Caco-2 (cell line): Measurements from ENCODE around the gene STIM2. TPM values are rescaled to one million over a fixed set of nuclear protein-coding genes. Genes with fewer than 3 reads are reported as not detected.

Experiments
- BruUV-seq: library from RNA; stranded (reverse); fragments of 400-500 nt; replicated peaks from 2 replicates; lab custom pipeline; 2021; lab: Mats Ljungman, UMichigan
- CTCF ChIA-PET: fragments of 300-600 bp; sonication (Branson Sonifier 250); formaldehyde crosslinking; loops from one replicate; lab custom pipeline; 2022; ENCODE audit warnings: antibody characterized with exemption; lab: Charles Lee
- POLR2A ChIA-PET: fragments of 300-600 bp; sonication (Branson Sonifier 250); formaldehyde crosslinking; loops from one replicate; lab custom pipeline; 2022; ENCODE audit warnings: antibody characterized with exemption; lab: Charles Lee
- DNase-seq, 2 experiments: peaks; one replicate each; pipeline versions ENCODE4 v3.0.0 to v3.0.0-alpha.2; 2020 to 2022
- H3K27me3 ChIP-seq: replicated peaks from 2 replicates; pipeline ENCODE4 v1.6.0; 2011; ENCODE audit warnings: low read length; ENCODE audit not compliant: control insufficient read depth, insufficient read depth
- H3K36me3 ChIP-seq: 2 replicates; pipeline ENCODE4 v1.5.1; 2011; ENCODE audit warnings: low read length; ENCODE audit not compliant: control insufficient read depth, insufficient read depth
- H3K4me1 ChIP-seq: fragments of 250-450 bp; sonication (Bioruptor Pico); 2 replicates; pipeline ENCODE4 v1.5.1; 2020; ENCODE audit warnings: mild to moderate bottlenecking
- H3K4me3 ChIP-seq: 2 replicates; pipeline ENCODE4 v1.5.1; 2011; ENCODE audit warnings: low read depth, mild to moderate bottlenecking, control low read depth, low read length
- H3K9me3 ChIP-seq: fragments of 250-450 bp; sonication (Bioruptor Pico); 2 replicates; pipeline ENCODE4 v1.5.1; 2020; ENCODE audit warnings: mild to moderate bottlenecking, moderate library complexity
- H3K27ac Mint-ChIP-seq: one replicate; pipeline ENCODE4 v1.8.0; 2022; ENCODE audit warnings: mixed read lengths; ENCODE audit not compliant: unreplicated experiment
- H3K27me3 Mint-ChIP-seq: one replicate; pipeline ENCODE4 v1.8.0; 2022; ENCODE audit warnings: mixed read lengths; ENCODE audit not compliant: insufficient read depth, unreplicated experiment
- H3K36me3 Mint-ChIP-seq: one replicate; pipeline ENCODE4 v1.8.0; 2022; ENCODE audit warnings: mild to moderate bottlenecking, mixed read lengths; ENCODE audit not compliant: insufficient read depth, unreplicated experiment
- H3K4me1 Mint-ChIP-seq: one replicate; pipeline ENCODE4 v1.8.0; 2022; ENCODE audit warnings: low read depth, mixed read lengths; ENCODE audit not compliant: unreplicated experiment
- H3K4me3 Mint-ChIP-seq: one replicate; pipeline ENCODE4 v1.8.0; 2022; ENCODE audit warnings: mild to moderate bottlenecking, moderate library complexity, mixed read lengths; ENCODE audit not compliant: unreplicated experiment
- H3K9me3 Mint-ChIP-seq: one replicate; pipeline ENCODE4 v1.8.0; 2022; ENCODE audit warnings: mixed read lengths; ENCODE audit not compliant: unreplicated experiment
- intact Hi-C: fragments of 100-400 bp; cut with micrococcal nuclease; formaldehyde crosslinking; loops from one replicate; pipeline ENCODE4 v1.10.0; 2022; ENCODE audit not compliant: unreplicated experiment
- total RNA-seq: library from RNA; stranded (reverse); gene quantifications from 2 replicates; pipeline ENCODE4 v1.2.3, GENCODE V29; 2022
- TF ChIP-seq, protein P1 (sequence below), 2 experiments: fragments of 200-600 bp in 1 of 2; IDR thresholded peaks; 1 replicate in 1 of 2; 2 replicates in 1 of 2; pipeline versions ENCODE4 v1.5.1 to v1.8.0; 2011 to 2022; ENCODE audit warnings: antibody characterized with exemption in 1 of 2, control low read depth in 1 of 2, inconsistent platforms in 1 of 2, low read depth in 1 of 2, low read length in 1 of 2, mild to moderate bottlenecking in 1 of 2, moderate library complexity in 1 of 2; ENCODE audit not compliant: insufficient read depth in 1 of 2, severe bottlenecking in 1 of 2, unreplicated experiment in 1 of 2

STIM2 gene
- total RNA-seq, 1 experiment from 2014 or later = 27.2 TPM

GRCh38 chr4:26911254-26911653 is 50.6 kb downstream of the STIM2 start:
- TF ChIP-seq, protein P1, sequence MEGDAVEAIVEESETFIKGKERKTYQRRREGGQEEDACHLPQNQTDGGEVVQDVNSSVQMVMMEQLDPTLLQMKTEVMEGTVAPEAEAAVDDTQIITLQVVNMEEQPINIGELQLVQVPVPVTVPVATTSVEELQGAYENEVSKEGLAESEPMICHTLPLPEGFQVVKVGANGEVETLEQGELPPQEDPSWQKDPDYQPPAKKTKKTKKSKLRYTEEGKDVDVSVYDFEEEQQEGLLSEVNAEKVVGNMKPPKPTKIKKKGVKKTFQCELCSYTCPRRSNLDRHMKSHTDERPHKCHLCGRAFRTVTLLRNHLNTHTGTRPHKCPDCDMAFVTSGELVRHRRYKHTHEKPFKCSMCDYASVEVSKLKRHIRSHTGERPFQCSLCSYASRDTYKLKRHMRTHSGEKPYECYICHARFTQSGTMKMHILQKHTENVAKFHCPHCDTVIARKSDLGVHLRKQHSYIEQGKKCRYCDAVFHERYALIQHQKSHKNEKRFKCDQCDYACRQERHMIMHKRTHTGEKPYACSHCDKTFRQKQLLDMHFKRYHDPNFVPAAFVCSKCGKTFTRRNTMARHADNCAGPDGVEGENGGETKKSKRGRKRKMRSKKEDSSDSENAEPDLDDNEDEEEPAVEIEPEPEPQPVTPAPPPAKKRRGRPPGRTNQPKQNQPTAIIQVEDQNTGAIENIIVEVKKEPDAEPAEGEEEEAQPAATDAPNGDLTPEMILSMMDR (IDR thresholded peaks at IDR 0.05; ENCODE audit: insufficient read depth in 1 of 2, low read depth in 1 of 2, low read length in 1 of 2, severe bottlenecking in 1 of 2, unreplicated experiment in 1 of 2) = no peak
- no TSS peak for BruUV-seq
- Histone ChIP-seq H3K36me3 (no peaks in the 10 kb centered on the region), H3K9me3 (no peaks in the 10 kb centered on the region), H3K4me1 (no peaks in the 10 kb centered on the region), H3K4me3 (no peak overlapping the region), H3K27me3 (no peaks in the 10 kb centered on the region)
- no peaks in the 10 kb centered on the region for H3K4me1 Mint-ChIP-seq
- no peak for DNase-seq
- POLR2A ChIA-PET = no interaction called here
- H3K9me3 Mint-ChIP-seq = no peaks in the 10 kb centered on the region
- no peak overlapping the region for H3K4me3 Mint-ChIP-seq
- no peaks in the 10 kb centered on the region for H3K27me3 Mint-ChIP-seq
- CTCF ChIA-PET = no interaction called here
- no peaks in the 10 kb centered on the region for H3K36me3 Mint-ChIP-seq
- H3K27ac Mint-ChIP-seq = no peak overlapping the region
- intact Hi-C loops = no loop called here

GRCh38 chr4:26912069-26912468 is 51.4 kb downstream of the STIM2 start:
- no peaks in the 10 kb centered on the region for H3K4me1 Mint-ChIP-seq
- Histone ChIP-seq H3K36me3 (no peaks in the 10 kb centered on the region), H3K4me1 (no peaks in the 10 kb centered on the region), H3K4me3 (no peak overlapping the region), H3K27me3 (no peaks in the 10 kb centered on the region), H3K9me3 (no peaks in the 10 kb centered on the region)
- H3K4me3 Mint-ChIP-seq = no peak overlapping the region
- POLR2A ChIA-PET = no interaction called here
- H3K27ac Mint-ChIP-seq = no peak overlapping the region
- H3K27me3 Mint-ChIP-seq = no peaks in the 10 kb centered on the region
- BruUV-seq = no TSS peak
- TF ChIP-seq, protein P1 (IDR thresholded peaks at IDR 0.05; ENCODE audit: insufficient read depth in 1 of 2, low read depth in 1 of 2, low read length in 1 of 2, severe bottlenecking in 1 of 2, unreplicated experiment in 1 of 2) = no peak
- intact Hi-C loops = no loop called here
- no peaks in the 10 kb centered on the region for H3K9me3 Mint-ChIP-seq
- CTCF ChIA-PET = no interaction called here
- DNase-seq = no peak
- H3K36me3 Mint-ChIP-seq = no peaks in the 10 kb centered on the region

DNA sequence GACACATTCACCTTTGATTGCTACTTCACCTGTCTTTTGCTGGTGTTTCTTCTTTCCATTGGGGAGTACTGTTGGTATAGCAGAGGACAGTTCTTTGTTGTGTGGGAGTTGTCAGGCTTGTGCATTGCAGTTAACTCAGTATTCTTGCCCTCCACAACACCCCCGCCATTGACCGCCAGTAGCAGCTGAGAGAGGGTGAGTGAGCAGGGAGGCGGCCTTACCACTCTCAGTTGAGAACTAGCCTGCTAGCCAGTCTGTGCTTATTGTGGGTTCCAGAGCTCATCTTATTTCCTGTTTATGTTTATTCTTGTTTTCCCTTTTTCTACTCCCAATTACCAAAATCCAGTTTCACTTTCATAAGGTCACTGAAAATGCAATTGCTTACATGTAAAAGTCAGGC is 52.2 kb downstream of the STIM2 start:
- Mint-ChIP-seq H3K4me1 (no peaks in the 10 kb centered on the region), H3K27ac (no peak overlapping the region)

More for the DNA sequence above, 52.2 kb downstream of the STIM2 start:
- no peaks in the 10 kb centered on the region for H3K36me3 ChIP-seq
- H3K4me1 ChIP-seq = no peaks in the 10 kb centered on the region
- no peak overlapping the region for H3K4me3 ChIP-seq
- TF ChIP-seq, protein P1 (IDR thresholded peaks at IDR 0.05; ENCODE audit: insufficient read depth in 1 of 2, low read depth in 1 of 2, low read length in 1 of 2, severe bottlenecking in 1 of 2, unreplicated experiment in 1 of 2) = no peak
- Mint-ChIP-seq H3K4me3 (no peak overlapping the region), H3K36me3 (no peaks in the 10 kb centered on the region), H3K27me3 (no peaks in the 10 kb centered on the region), H3K9me3 (no peaks in the 10 kb centered on the region)
- no peaks in the 10 kb centered on the region for H3K27me3 ChIP-seq
- CTCF ChIA-PET = no interaction called here
- intact Hi-C loops = no loop called here
- no TSS peak for BruUV-seq
- DNase-seq = no peak
- POLR2A ChIA-PET = no interaction called here
- no peaks in the 10 kb centered on the region for H3K9me3 ChIP-seq
